GM12878 (cell line): ENCODE data around the gene CCDC120. TPM values are rescaled to one million over a fixed set of nuclear protein-coding genes. Genes with fewer than 3 reads are reported as not detected.

Experiments used
- CEBPB ChIP-seq, 2 experiments: fragments of 150-350 bp in 1 of 2; IDR thresholded peaks; 2 replicates each; pipeline ENCODE4 v1.6.1; 2012 to 2014; ENCODE audit warnings: low read depth in 2 of 2, low read length in 2 of 2, borderline replicate concordance in 1 of 2, inconsistent platforms in 1 of 2
- CHD4 ChIP-seq: fragments of 200-600 bp; sonication (generic); IDR thresholded peaks from 2 replicates; pipeline ENCODE4 v1.6.1; 2016; ENCODE audit warnings: mild to moderate bottlenecking
- FOXM1 ChIP-seq: IDR thresholded peaks from 2 replicates; pipeline ENCODE4 v1.6.1; 2012; ENCODE audit warnings: low read depth, mild to moderate bottlenecking, inconsistent platforms, low read length, moderate library complexity
- MYB ChIP-seq: fragments of 150-350 bp; IDR thresholded peaks from 2 replicates; pipeline ENCODE4 v1.6.1; 2014; ENCODE audit warnings: mild to moderate bottlenecking, low read depth, low read length, borderline replicate concordance
- NFXL1 ChIP-seq: fragments of 450-650 bp; IDR thresholded peaks from 2 replicates; pipeline ENCODE4 v1.6.1; 2017; ENCODE audit warnings: antibody characterized with exemption, mild to moderate bottlenecking, borderline replicate concordance
- NR2C1 ChIP-seq: fragments of 450-650 bp; IDR thresholded peaks from 2 replicates; pipeline ENCODE4 v1.6.1; 2017; ENCODE audit warnings: antibody characterized with exemption, mild to moderate bottlenecking, moderate library complexity
- NR2F1 ChIP-seq: fragments of 450-650 bp; conservative IDR thresholded peaks from 2 replicates; pipeline ENCODE4 v1.6.1; 2017; ENCODE audit warnings: mild to moderate bottlenecking
- RAD51 ChIP-seq: fragments of 450-650 bp; IDR thresholded peaks from 2 replicates; pipeline ENCODE4 v1.6.1; 2016; ENCODE audit warnings: moderate library complexity, mild to moderate bottlenecking, inconsistent platforms
- RBBP5 ChIP-seq: fragments of 200-600 bp; sonication (generic); conservative IDR thresholded peaks from 2 replicates; pipeline ENCODE4 v1.6.1; 2016
- RELA ChIP-seq: fragments of 450-650 bp; IDR thresholded peaks from 2 replicates; pipeline ENCODE4 v1.8.0; 2014; ENCODE audit warnings: borderline replicate concordance; ENCODE audit not compliant: partially characterized antibody
- SMARCA5 ChIP-seq: fragments of 450-650 bp; IDR thresholded peaks from 2 replicates; pipeline ENCODE4 v1.6.1; 2017; ENCODE audit warnings: mild to moderate bottlenecking
- TAF1 ChIP-seq: IDR thresholded peaks from 2 replicates; pipeline ENCODE4 v1.6.1; 2011; ENCODE audit warnings: mild to moderate bottlenecking, low read depth, low read length, borderline replicate concordance
- TBL1XR1 ChIP-seq: IDR thresholded peaks from 2 replicates; pipeline ENCODE4 v1.6.1; 2012; ENCODE audit warnings: low read depth, low read length, improper control_type of control experiment
- WRNIP1 ChIP-seq: IDR thresholded peaks from 2 replicates; pipeline ENCODE4 v1.6.1; 2011; ENCODE audit warnings: low read depth, low read length, improper control_type of control experiment, borderline replicate concordance
- ZBTB4 ChIP-seq: fragments of 450-650 bp; formaldehyde crosslinking; IDR thresholded peaks from 2 replicates; pipeline ENCODE4 v1.4.0; 2022; ENCODE audit warnings: mild to moderate bottlenecking, moderate library complexity
- ZNF274 ChIP-seq: IDR thresholded peaks from one replicate; pipeline ENCODE4 v1.8.0; 2011; ENCODE audit not compliant: insufficient read length, insufficient read depth
- ZNF687 ChIP-seq: fragments of 450-650 bp; IDR thresholded peaks from 2 replicates; pipeline ENCODE4 v1.6.1; 2017; ENCODE audit warnings: mild to moderate bottlenecking, moderate library complexity
- polyA plus RNA-seq, 11 experiments: library from polyadenylated mRNA; depleted of rRNA in 4 of 11; unstranded in 6 of 11; stranded (reverse) in 5 of 11; fragments of >200 nt; fragmentation: Nextera tagmentation in 4 of 11; fragmentation: Illumina TruSeq in 1 of 11; extraction: Ambion mirVana in 4 of 11; extraction: Trizol in 1 of 11; gene quantifications; 1 replicate in 1 of 11; 2 replicates in 10 of 11; pipeline versions ENCODE4 v1.2.1 to v1.2.3, GENCODE V29; 2011 to 2016; ENCODE audit warnings: inconsistent platforms in 2 of 11, missing spikeins in 2 of 11, low read depth in 1 of 11
- total RNA-seq, 4 experiments: library from RNA; depleted of rRNA in 3 of 4; stranded (reverse); fragments of >200 nt in 3 of 4; fragmentation: Illumina TruSeq in 1 of 4; extraction: Trizol in 1 of 4; gene quantifications; 2 replicates each; pipeline versions ENCODE4 v1.2.1 to v1.2.3, GENCODE V29; 2013 to 2021
- TF ChIP-seq, protein P1 (sequence below): fragments of 450-650 bp; IDR thresholded peaks from 2 replicates; pipeline ENCODE4 v1.6.1; 2016; ENCODE audit warnings: mild to moderate bottlenecking, moderate library complexity, borderline replicate concordance

Gene CCDC120
- total and polyA plus RNA-seq, 10 of the 15 experiments (the other 5 are each of a cell fraction or from before 2014, with no cell fraction given): 0.11 to 4.1 (median 0.76) TPM

- no peak for TF ChIP-seq ZBTB4 (CRISPR knock-in tag)
- TF ChIP-seq ZNF687: peak; percentile 64; the same call in 1 of the 2 replicates
- TF ChIP-seq TAF1: peak; percentile 53; the same call in 1 of the 2 replicates
- TF ChIP-seq NR2F1: peak; percentile 47; the same call in 1 of the 2 replicates
- no peak for TF ChIP-seq ZNF274
- TF ChIP-seq RBBP5: no peak
- TF ChIP-seq CEBPB (IDR thresholded peaks at IDR 0.05; ENCODE audit: borderline replicate concordance in 1 of 2, low read depth in 2 of 2, low read length in 2 of 2): no peak
- TF ChIP-seq FOXM1: no peak
- TF ChIP-seq, protein P1, sequence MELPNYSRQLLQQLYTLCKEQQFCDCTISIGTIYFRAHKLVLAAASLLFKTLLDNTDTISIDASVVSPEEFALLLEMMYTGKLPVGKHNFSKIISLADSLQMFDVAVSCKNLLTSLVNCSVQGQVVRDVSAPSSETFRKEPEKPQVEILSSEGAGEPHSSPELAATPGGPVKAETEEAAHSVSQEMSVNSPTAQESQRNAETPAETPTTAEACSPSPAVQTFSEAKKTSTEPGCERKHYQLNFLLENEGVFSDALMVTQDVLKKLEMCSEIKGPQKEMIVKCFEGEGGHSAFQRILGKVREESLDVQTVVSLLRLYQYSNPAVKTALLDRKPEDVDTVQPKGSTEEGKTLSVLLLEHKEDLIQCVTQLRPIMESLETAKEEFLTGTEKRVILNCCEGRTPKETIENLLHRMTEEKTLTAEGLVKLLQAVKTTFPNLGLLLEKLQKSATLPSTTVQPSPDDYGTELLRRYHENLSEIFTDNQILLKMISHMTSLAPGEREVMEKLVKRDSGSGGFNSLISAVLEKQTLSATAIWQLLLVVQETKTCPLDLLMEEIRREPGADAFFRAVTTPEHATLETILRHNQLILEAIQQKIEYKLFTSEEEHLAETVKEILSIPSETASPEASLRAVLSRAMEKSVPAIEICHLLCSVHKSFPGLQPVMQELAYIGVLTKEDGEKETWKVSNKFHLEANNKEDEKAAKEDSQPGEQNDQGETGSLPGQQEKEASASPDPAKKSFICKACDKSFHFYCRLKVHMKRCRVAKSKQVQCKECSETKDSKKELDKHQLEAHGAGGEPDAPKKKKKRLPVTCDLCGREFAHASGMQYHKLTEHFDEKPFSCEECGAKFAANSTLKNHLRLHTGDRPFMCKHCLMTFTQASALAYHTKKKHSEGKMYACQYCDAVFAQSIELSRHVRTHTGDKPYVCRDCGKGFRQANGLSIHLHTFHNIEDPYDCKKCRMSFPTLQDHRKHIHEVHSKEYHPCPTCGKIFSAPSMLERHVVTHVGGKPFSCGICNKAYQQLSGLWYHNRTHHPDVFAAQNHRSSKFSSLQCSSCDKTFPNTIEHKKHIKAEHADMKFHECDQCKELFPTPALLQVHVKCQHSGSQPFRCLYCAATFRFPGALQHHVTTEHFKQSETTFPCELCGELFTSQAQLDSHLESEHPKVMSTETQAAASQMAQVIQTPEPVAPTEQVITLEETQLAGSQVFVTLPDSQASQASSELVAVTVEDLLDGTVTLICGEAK: peak; percentile 86
- TF ChIP-seq NR2C1: no peak
- no peak for TF ChIP-seq RAD51
- no peak for TF ChIP-seq MYB
- TF ChIP-seq SMARCA5: no peak
- no peak for TF ChIP-seq NFXL1
- TF ChIP-seq TBL1XR1: no peak
- no peak for TF ChIP-seq RELA
- no peak for TF ChIP-seq CHD4
- no peak for TF ChIP-seq WRNIP1
Measured at GRCh38 chrX:49079489-49080428, 21.0 kb downstream of the CCDC120 start, which contains the start of gene WDR45 (continued).
